NT2/D1 (cell line): ENCODE results near the gene CD28.

Experiments
- SUZ12 ChIP-seq: IDR thresholded peaks from 2 replicates; pipeline ENCODE4 v1.6.1; 2011; ENCODE audit not compliant: insufficient read length, insufficient read depth; ENCODE audit errors: extremely low read depth
- YY1 ChIP-seq: IDR thresholded peaks from 2 replicates; pipeline ENCODE4 v1.6.1; 2011; ENCODE audit not compliant: insufficient read length, insufficient read depth
- ZNF274 ChIP-seq: IDR thresholded peaks from 2 replicates; pipeline ENCODE4 v1.6.1; 2011; ENCODE audit warnings: mild to moderate bottlenecking, low read depth, low read length

DNA sequence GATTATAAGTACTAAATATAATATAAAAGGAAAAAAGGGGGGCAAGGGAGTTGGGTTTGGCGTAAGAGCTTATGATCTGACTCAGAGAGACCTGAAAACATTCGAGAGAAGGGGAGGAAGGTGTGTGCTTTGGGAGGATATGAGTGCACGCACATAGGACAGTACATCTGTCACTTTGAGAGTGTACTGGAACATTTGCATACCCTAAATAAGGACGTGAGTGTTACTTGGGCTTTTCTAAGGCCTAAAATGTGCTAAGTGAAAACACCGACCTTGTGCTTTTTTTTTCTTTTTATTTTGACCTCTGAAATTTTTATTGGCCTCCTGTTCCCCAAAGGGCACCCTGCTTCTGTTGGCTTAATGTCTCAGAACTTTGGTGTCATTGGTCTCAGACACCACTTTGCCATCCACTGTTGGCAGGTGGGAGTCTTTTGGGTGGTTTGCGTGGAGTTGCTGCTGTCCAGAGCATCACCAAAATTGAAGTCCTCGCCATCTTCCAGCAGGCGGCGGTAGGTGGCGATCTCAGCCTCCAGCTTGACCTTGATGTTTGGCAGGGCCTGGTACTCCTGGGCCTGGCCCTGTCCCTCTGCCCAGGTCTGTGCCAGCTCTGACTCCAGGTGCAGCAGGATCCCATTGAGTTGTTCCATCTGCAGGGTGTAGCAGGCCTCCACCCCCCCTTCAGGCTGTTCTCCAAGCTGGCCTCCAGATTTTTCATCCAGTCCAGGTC is 57.7 kb downstream of the CD28 start:
- no peak for TF ChIP-seq SUZ12
- TF ChIP-seq ZNF274, result no peak
- no peak for TF ChIP-seq YY1
